Spleen (tissue), 7 donors: ENCODE data around the gene NFATC2IP.

Source experiments
- POLR2A ChIP-seq, 3 donors: fragments of 450-650 bp; IDR thresholded peaks; one replicate each; pipeline ENCODE4 v1.5.1; 2017; ENCODE audit warnings: antibody characterized with exemption in 3 of 3, mild to moderate bottlenecking in 1 of 3
- TF ChIP-seq, protein P1 (sequence below), 11 experiments: fragments of 200-600 bp in 7 of 11; fragments of 450-650 bp in 4 of 11; sonication (generic) in 4 of 11; IDR thresholded peaks in 8 of 11; conservative IDR thresholded peaks in 3 of 11; 1 replicate in 7 of 11; 2 replicates in 4 of 11; pipeline versions ENCODE4 v1.4.0 to v1.8.0; 2016 to 2021; ENCODE audit warnings: antibody characterized with exemption in 11 of 11, inconsistent platforms in 4 of 11, mild to moderate bottlenecking in 1 of 11
- donor health status: DM: no; HTN: no; CAD: no; lungs with moderate emphysema.
- donor health status: DM: no; HTN: no; CAD: no.
- donor health status: DM: no; HTN: no; CAD: no.

DNA sequence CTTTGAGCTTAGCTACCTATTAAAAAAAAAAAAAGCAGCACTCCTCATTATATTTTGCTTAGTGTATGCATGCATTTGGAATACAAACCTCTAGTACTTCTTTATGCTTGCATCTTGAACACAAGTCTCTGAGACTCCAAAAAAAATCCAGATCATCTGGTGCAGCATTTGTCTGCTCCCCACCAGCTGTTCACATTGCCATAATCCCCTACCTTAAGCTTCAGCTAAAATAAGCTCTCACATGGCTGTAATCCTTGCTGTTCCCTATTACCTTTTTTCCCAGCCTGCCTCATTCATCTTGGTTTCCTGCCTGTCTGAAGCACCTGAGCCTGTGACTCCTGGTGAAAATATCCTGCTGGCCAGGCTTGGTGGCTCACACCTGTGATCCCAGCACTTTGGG, 7.5 kb upstream of the NFATC2IP start:
- TF ChIP-seq POLR2A (IDR thresholded peaks at IDR 0.05), result no peak
- TF ChIP-seq, protein P1, sequence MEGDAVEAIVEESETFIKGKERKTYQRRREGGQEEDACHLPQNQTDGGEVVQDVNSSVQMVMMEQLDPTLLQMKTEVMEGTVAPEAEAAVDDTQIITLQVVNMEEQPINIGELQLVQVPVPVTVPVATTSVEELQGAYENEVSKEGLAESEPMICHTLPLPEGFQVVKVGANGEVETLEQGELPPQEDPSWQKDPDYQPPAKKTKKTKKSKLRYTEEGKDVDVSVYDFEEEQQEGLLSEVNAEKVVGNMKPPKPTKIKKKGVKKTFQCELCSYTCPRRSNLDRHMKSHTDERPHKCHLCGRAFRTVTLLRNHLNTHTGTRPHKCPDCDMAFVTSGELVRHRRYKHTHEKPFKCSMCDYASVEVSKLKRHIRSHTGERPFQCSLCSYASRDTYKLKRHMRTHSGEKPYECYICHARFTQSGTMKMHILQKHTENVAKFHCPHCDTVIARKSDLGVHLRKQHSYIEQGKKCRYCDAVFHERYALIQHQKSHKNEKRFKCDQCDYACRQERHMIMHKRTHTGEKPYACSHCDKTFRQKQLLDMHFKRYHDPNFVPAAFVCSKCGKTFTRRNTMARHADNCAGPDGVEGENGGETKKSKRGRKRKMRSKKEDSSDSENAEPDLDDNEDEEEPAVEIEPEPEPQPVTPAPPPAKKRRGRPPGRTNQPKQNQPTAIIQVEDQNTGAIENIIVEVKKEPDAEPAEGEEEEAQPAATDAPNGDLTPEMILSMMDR (IDR thresholded peaks at IDR 0.05 in 8 of 11, conservative IDR thresholded peaks at IDR 0.05 in 3 of 11), result no peak
